Suprapubic skin (tissue), 3 donors: Measurements from ENCODE around the gene AP4B1.

ENCODE experiments used
- POLR2A ChIP-seq, 2 donors: fragments of 450-650 bp; IDR thresholded peaks; one replicate each; pipeline ENCODE4 v1.6.1; 2017; ENCODE audit warnings: antibody characterized with exemption in 2 of 2, mild to moderate bottlenecking in 2 of 2, moderate library complexity in 2 of 2
- TF ChIP-seq, protein P1 (sequence below), 2 donors: fragments of 200-600 bp in 1 of 2; fragments of 450-650 bp in 1 of 2; sonication (generic) in 1 of 2; IDR thresholded peaks; one replicate each; pipeline ENCODE4 v1.5.1; 2016 to 2019; ENCODE audit warnings: antibody characterized with exemption in 2 of 2, mild to moderate bottlenecking in 1 of 2, moderate library complexity in 1 of 2

DNA sequence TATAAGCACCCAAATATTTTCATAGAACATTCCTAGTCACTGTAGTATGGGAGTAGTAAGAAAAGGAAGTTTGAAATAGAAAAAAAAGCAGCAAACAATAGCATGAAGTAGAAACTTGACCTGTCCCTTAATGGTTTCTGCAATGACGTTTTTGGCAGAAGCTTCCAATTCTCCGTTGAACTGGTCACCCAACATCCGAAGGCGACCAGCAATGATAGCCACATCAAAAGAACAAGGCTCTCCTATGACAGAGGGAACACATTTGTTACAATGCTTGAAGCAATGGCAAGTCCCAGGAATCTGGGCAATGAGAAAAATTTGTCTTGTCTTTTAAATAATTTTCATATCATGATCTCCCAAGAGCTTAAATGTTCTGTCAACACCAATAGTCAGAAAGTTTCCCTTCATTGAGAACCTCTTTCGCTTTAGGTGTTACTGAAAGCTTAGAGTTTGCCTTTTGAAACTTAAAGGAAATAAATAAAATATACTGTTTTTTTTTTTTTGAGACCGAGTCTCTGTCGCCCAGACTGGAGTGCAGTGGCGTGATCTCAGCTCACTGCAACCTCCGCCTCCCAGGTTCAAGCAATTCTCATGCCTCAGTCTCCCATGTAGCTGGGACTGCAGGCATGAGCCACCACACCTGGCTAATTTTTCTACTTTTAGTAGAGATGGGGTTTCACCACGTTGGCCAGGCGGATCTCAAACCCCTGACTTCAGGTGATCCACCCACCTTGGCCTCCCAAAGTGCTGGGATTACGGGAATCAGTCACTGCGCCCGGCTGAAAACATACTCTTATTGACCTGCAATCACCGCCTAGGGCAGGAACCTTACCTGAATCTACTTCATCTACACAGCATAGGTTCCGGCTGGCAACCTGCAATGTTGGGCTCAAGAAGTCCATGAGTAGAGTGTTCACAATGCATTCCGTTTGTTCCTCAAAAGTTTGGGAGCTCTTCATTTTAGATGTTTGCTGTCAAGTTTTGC, 17.9 kb downstream of the AP4B1 start:
- TF ChIP-seq, protein P1, sequence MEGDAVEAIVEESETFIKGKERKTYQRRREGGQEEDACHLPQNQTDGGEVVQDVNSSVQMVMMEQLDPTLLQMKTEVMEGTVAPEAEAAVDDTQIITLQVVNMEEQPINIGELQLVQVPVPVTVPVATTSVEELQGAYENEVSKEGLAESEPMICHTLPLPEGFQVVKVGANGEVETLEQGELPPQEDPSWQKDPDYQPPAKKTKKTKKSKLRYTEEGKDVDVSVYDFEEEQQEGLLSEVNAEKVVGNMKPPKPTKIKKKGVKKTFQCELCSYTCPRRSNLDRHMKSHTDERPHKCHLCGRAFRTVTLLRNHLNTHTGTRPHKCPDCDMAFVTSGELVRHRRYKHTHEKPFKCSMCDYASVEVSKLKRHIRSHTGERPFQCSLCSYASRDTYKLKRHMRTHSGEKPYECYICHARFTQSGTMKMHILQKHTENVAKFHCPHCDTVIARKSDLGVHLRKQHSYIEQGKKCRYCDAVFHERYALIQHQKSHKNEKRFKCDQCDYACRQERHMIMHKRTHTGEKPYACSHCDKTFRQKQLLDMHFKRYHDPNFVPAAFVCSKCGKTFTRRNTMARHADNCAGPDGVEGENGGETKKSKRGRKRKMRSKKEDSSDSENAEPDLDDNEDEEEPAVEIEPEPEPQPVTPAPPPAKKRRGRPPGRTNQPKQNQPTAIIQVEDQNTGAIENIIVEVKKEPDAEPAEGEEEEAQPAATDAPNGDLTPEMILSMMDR (IDR thresholded peaks at IDR 0.05): no peak
- TF ChIP-seq POLR2A (IDR thresholded peaks at IDR 0.05): no peak
